Naive thymus-derived CD4-positive, alpha-beta T cell (primary cell): ENCODE measurements around the gene HYLS1. TPM values are rescaled to one million over a fixed set of nuclear protein-coding genes. Genes with fewer than 3 reads are reported as not detected.
"Not testable (repeated sequence)": the region's sequence is repeated elsewhere in the genome, so short reads cannot be mapped to it uniquely, and the experiment has no call there.

Experiments
- ATAC-seq: fragments of 150-1000 bp; cut with Tn5 transposase; 2 replicates; pipeline ENCODE4 v1.10.0; 2021; ENCODE audit warnings: mild to moderate bottlenecking, moderate library complexity
- CTCF ChIA-PET: fragments of 350-600 bp; sonication (Branson Sonifier 250); formaldehyde crosslinking; loops from one replicate; lab custom pipeline; 2021; ENCODE audit warnings: antibody characterized with exemption; lab: Charles Lee
- POLR2A ChIA-PET: fragments of 350-600 bp; sonication (Branson Sonifier 250); formaldehyde crosslinking; loops from one replicate; lab custom pipeline; 2021; ENCODE audit warnings: antibody characterized with exemption, inconsistent platforms; lab: Charles Lee
- DNase-seq, 9 donors: peaks; one replicate each; pipeline versions ENCODE4 v3.0.0 to v3.0.0-alpha.2; 2020 to 2022; ENCODE audit warnings: mixed read lengths in 1 of 9
- H3K27ac ChIP-seq: one replicate; pipeline ENCODE4 v1.7.0; 2013; ENCODE audit warnings: mild to moderate bottlenecking, low read depth, low read length, moderate library complexity
- H3K27me3 ChIP-seq, 2 donors: one replicate each; pipeline ENCODE4 v1.7.0; 2013; ENCODE audit warnings: low read length in 2 of 2, mild to moderate bottlenecking in 2 of 2, moderate library complexity in 2 of 2; ENCODE audit not compliant: control insufficient read depth in 2 of 2, insufficient read depth in 2 of 2
- H3K36me3 ChIP-seq, 3 experiments: 1 replicate in 2 of 3; 2 replicates in 1 of 3; pipeline ENCODE4 v1.7.0; 2013; ENCODE audit warnings: low read length in 3 of 3, mild to moderate bottlenecking in 3 of 3, moderate library complexity in 1 of 3; ENCODE audit not compliant: insufficient read depth in 3 of 3, control insufficient read depth in 2 of 3
- H3K4me1 ChIP-seq, 2 donors: one replicate each; pipeline ENCODE4 v1.7.0; 2013; ENCODE audit warnings: low read length in 2 of 2, mild to moderate bottlenecking in 2 of 2, moderate library complexity in 1 of 2; ENCODE audit not compliant: control insufficient read depth in 2 of 2, insufficient read depth in 2 of 2
- H3K4me3 ChIP-seq: 2 replicates; pipeline ENCODE4 v1.7.0; 2013; ENCODE audit warnings: mild to moderate bottlenecking, low read length
- H3K9me3 ChIP-seq, 3 experiments: 1 replicate in 2 of 3; 2 replicates in 1 of 3; pipeline ENCODE4 v1.7.0; 2013; ENCODE audit warnings: low read length in 3 of 3; ENCODE audit not compliant: control insufficient read depth in 2 of 3
- H3K27ac Mint-ChIP-seq, 9 donors: one replicate each; pipeline ENCODE4 v1.8.0; 2020 to 2022; ENCODE audit warnings: mixed read lengths in 9 of 9, mild to moderate bottlenecking in 8 of 9, moderate library complexity in 5 of 9, inconsistent platforms in 2 of 9
- H3K27me3 Mint-ChIP-seq, 5 donors: one replicate each; pipeline ENCODE4 v1.8.0; 2021 to 2022; ENCODE audit warnings: mixed read lengths in 5 of 5, mild to moderate bottlenecking in 1 of 5
- H3K36me3 Mint-ChIP-seq, 5 donors: one replicate each; pipeline ENCODE4 v1.8.0; 2020 to 2022; ENCODE audit warnings: mixed read lengths in 5 of 5, mild to moderate bottlenecking in 3 of 5, inconsistent platforms in 1 of 5
- H3K4me1 Mint-ChIP-seq, 7 donors: one replicate each; pipeline ENCODE4 v1.8.0; 2020 to 2022; ENCODE audit warnings: mixed read lengths in 7 of 7, mild to moderate bottlenecking in 3 of 7, inconsistent platforms in 1 of 7
- H3K4me3 Mint-ChIP-seq, 10 donors: one replicate each; pipeline ENCODE4 v1.8.0; 2020 to 2022; ENCODE audit warnings: mild to moderate bottlenecking in 10 of 10, mixed read lengths in 10 of 10, moderate library complexity in 6 of 10, inconsistent platforms in 2 of 10
- H3K9me3 Mint-ChIP-seq, 11 donors: one replicate each; pipeline ENCODE4 v1.8.0; 2020 to 2022; ENCODE audit warnings: mixed read lengths in 11 of 11, mild to moderate bottlenecking in 4 of 11, inconsistent platforms in 1 of 11, moderate library complexity in 1 of 11
- intact Hi-C, 2 donors: fragments of 100-400 bp; cut with micrococcal nuclease; formaldehyde crosslinking; loops; one replicate each; pipeline ENCODE4 v1.15.1; 2023
- polyA plus RNA-seq, 2 donors: library from polyadenylated mRNA; unstranded; fragments of 300-500 nt; fragmentation: Illumina TruSeq; gene quantifications; one replicate each; pipeline ENCODE4 v1.2.3, GENCODE V29; 2021
- total RNA-seq, 6 experiments: library from RNA in 5 of 6; stranded (reverse) in 5 of 6; gene quantifications; 1 replicate in 5 of 6; 2 replicates in 1 of 6; pipeline ENCODE4 v1.2.3 and lab custom pipeline; 2021 to 2026

Gene HYLS1
- total and polyA plus RNA-seq, 7 experiments from 2014 or later, result 2.7 to 13.1 (median 8.0) TPM

DNA sequence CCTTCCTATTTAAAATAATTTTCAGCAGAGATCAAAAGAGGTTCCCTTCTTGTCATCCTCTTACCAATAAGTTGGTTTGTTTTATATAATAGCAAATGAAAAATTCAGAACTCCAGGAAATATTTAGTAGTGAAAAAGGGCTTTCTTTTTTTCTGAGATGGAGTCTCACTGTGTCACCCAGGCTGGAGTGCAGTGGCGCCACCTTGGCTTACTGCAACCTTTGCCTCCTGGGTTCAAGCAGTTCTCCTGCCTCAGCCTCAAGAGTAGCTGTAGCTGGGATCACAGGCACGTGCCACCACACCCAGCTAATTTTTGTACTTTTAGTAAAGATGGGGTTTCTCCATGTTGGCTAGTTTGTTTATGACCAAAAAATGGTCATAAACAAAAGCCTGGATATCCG is 27.1 kb downstream of the HYLS1 start:
- H3K4me1 ChIP-seq, H3K9me3 ChIP-seq, intact Hi-C loops, H3K4me3 Mint-ChIP-seq, H3K27ac ChIP-seq, DNase-seq, H3K4me3 ChIP-seq, H3K27me3 ChIP-seq, H3K36me3 ChIP-seq, H3K27ac Mint-ChIP-seq, H3K36me3 Mint-ChIP-seq, H3K9me3 Mint-ChIP-seq, ATAC-seq, CTCF ChIA-PET, POLR2A ChIA-PET, H3K4me1 Mint-ChIP-seq: not testable (repeated sequence)
- H3K27me3 Mint-ChIP-seq, result peaks cover 35 to 56% (median 37%) of the 10 kb centered on the region in 5 donors

DNA sequence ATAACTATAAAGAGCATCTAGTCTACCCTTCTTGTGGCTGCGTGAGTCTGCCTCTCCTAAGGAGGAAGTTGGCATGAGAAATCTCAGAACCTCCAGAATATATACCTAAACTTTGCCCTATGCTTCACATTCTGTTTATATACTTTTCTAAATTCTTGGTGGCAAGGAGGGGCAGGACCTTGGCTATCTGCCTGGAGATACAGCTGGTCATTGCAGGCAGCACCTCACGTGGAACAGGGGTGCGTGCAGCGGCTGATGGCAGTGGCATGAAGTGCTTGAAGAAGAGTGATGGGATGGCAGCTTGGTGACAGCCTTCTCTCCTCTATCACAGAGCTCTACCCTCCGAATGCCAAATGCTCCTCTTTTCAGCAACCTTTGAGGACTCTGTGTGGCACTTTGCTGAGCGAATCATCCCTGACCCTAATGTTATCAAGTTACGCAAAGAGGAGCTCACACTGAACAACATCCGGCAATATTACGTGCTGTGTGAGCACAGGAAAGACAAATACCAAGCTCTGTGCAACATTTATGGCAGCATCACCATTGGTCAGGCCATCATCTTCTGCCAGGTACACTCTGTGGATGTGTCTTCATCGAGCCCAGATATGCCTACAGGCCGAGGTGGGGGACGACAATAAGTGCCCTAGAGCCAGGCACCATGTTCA is 29.3 kb downstream of the HYLS1 start:
- Mint-ChIP-seq H3K9me3 (no peaks in the 10 kb centered on the region), H3K27ac (no peak overlapping the region), H3K4me1 (no peaks in the 10 kb centered on the region), H3K4me3 (no peak overlapping the region), H3K27me3 (peaks cover 19 to 53% (median 24%) of the 10 kb centered on the region in 5 donors), H3K36me3 (no peaks in the 10 kb centered on the region)
- Histone ChIP-seq H3K4me3 (no peak overlapping the region), H3K27ac (no peak overlapping the region), H3K27me3 (no peaks in the 10 kb centered on the region), H3K36me3 (no peaks in the 10 kb centered on the region), H3K4me1 (no peaks in the 10 kb centered on the region), H3K9me3 (no peaks in the 10 kb centered on the region)
- no peak for ATAC-seq
- no peak for DNase-seq
- intact Hi-C loops, result no loop called here
- ChIA-PET POLR2A (interaction anchor here (0.5 kb wide), 1 partner anchor 13 kb away, joined by 5 read pairs; no protein-coding TSS in a partner anchor), CTCF (interaction anchor here (1.1 to 1.2 kb wide), 2 partner anchors 277 to 278 kb away, joined by 3 to 5 read pairs; no protein-coding TSS in a partner anchor)

DNA sequence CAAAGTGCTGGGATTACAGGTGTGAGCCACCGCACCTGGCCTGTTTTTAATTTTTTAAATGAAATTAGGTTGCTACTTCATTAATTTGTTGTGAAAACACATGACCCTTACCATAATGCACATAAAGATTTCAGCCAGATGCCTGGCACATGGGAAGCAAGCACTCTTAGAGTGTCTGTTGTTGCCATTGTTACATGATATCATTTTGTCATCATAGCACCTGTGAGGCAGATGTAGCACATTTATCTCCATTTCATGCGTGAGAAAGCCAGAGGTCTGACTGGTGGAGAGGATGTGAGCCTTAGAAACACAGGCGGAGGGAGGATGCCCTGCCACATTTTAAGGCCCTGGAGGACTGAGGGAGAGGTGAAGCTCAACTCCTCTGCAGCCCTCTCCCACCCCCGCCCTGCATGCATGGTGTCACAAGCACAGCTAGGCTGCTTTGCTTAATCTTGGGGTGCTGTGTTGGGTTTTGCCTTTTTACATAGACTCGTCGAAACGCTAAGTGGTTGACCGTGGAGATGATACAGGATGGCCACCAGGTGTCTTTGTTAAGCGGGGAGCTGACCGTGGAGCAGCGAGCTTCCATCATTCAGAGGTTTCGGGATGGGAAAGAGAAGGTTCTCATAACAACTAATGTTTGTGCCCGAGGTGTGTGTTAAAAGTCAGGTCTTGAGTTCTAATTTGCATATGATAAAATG is 30.8 kb downstream of the HYLS1 start:
- no peak overlapping the region for H3K4me3 Mint-ChIP-seq
- H3K4me3 ChIP-seq, result no peak overlapping the region
- peaks cover 0 to 2% (median 0%) of the 10 kb centered on the region in 7 donors for H3K4me1 Mint-ChIP-seq
- H3K36me3 ChIP-seq, result no peaks in the 10 kb centered on the region
- no peaks in the 10 kb centered on the region for H3K4me1 ChIP-seq
- intact Hi-C loops, result no loop called here
- no peaks in the 10 kb centered on the region for H3K9me3 ChIP-seq
- no peaks in the 10 kb centered on the region for H3K27me3 ChIP-seq
- DNase-seq (no peak), ATAC-seq (no peak)
- no peaks in the 10 kb centered on the region for H3K36me3 Mint-ChIP-seq
- CTCF ChIA-PET, result interaction anchor here (1.0 to 1.2 kb wide), 2 partner anchors 21 to 276 kb away, joined by 3 to 5 read pairs; no protein-coding TSS in a partner anchor
- H3K9me3 Mint-ChIP-seq, result no peaks in the 10 kb centered on the region
- POLR2A ChIA-PET, result no interaction called here
- peaks cover 17 to 54% (median 20%) of the 10 kb centered on the region in 5 donors for H3K27me3 Mint-ChIP-seq
- H3K27ac Mint-ChIP-seq, result no peak overlapping the region
- no peak overlapping the region for H3K27ac ChIP-seq

DNA sequence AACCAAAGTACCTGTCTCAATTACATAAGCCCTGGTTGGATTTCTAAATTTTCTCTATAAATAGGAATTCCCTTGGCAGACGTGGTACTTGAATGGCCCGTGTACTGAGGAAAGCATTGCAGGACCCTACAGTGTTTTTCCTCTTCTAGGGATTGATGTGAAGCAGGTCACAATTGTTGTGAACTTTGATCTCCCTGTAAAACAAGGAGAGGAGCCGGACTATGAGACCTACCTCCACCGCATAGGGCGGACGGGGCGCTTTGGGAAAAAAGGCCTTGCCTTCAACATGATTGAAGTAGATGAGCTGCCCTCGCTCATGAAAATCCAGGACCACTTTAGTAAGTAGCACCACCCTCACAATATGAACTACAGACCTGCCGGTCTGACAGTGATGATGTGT is 33.6 kb downstream of the HYLS1 start:
- DNase-seq (no peak), ATAC-seq (no peak)
- Mint-ChIP-seq H3K4me1 (peaks cover 0 to 4% (median 0%) of the 10 kb centered on the region in 7 donors), H3K4me3 (no peak overlapping the region), H3K9me3 (no peaks in the 10 kb centered on the region), H3K27me3 (peaks cover 12 to 42% (median 19%) of the 10 kb centered on the region in 5 donors), H3K36me3 (no peaks in the 10 kb centered on the region), H3K27ac (no peak overlapping the region)
- no peak overlapping the region for H3K27ac ChIP-seq
- CTCF ChIA-PET, result interaction anchor here (1.0 to 1.6 kb wide), 3 partner anchors 11 to 273 kb away, joined by 4 to 13 read pairs (median 4); partner anchors contain the start of gene PUS3
- intact Hi-C loops, result no loop called here
- POLR2A ChIA-PET, result interaction anchor here (0.7 kb wide), 1 partner anchor 417 kb away, joined by 3 read pairs; no protein-coding TSS in a partner anchor
- H3K4me3 ChIP-seq, result no peak overlapping the region
- no peaks in the 10 kb centered on the region for H3K4me1 ChIP-seq
- H3K27me3 ChIP-seq, result no peaks in the 10 kb centered on the region
- H3K36me3 ChIP-seq, result no peaks in the 10 kb centered on the region
- no peaks in the 10 kb centered on the region for H3K9me3 ChIP-seq

DNA sequence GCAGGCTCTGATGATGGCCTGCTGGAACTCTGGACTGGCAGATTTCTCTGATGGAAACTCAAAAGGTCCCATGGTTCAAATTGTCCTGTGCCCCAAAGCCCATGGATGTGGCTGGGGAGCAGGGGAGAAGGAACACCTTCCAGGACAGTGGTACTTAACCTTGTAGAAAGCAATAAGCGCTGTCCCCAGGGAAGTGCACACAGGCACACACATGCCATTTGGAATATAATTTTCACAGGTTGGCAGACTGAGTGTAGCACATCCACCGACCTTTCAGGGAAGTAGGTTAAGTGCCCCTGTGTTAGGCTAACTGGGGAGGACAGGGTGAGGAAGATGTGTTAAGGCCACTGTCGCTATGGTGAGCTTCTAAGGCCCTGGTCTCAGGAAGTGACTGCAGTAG is 34.7 kb downstream of the HYLS1 start:
- peaks cover 0 to 4% (median 0%) of the 10 kb centered on the region in 7 donors for H3K4me1 Mint-ChIP-seq
- H3K9me3 ChIP-seq, result no peaks in the 10 kb centered on the region

GRCh38 chr11:125923012-125923579 is 35.6 kb downstream of the HYLS1 start:
- H3K36me3 Mint-ChIP-seq, result no peaks in the 10 kb centered on the region
- peaks cover 0 to 4% (median 0%) of the 10 kb centered on the region in 7 donors for H3K4me1 Mint-ChIP-seq
- no peaks in the 10 kb centered on the region for H3K27me3 ChIP-seq
- ChIA-PET POLR2A (interaction anchor here (0.7 kb wide), 1 partner anchor 558 kb away, joined by 3 read pairs; no protein-coding TSS in a partner anchor), CTCF (interaction anchor here (0.6 to 3.6 kb wide), 5 partner anchors 17 to 543 kb away, joined by 3 to 30 read pairs (median 3); no protein-coding TSS in a partner anchor)
- H3K36me3 ChIP-seq, result no peaks in the 10 kb centered on the region
- peak; percentile 71 for ATAC-seq
- H3K4me3 Mint-ChIP-seq, result no peak overlapping the region
- H3K27me3 Mint-ChIP-seq, result peaks cover 14 to 35% (median 19%) of the 10 kb centered on the region in 5 donors
- H3K4me3 ChIP-seq, result no peak overlapping the region
- no peak overlapping the region for H3K27ac ChIP-seq
- no peaks in the 10 kb centered on the region for H3K4me1 ChIP-seq
- DNase-seq, result peak in 8 of 9 donors; percentile 39 to 65 (median 60)
- H3K9me3 ChIP-seq, result no peaks in the 10 kb centered on the region
- no peaks in the 10 kb centered on the region for H3K9me3 Mint-ChIP-seq
- intact Hi-C loops, result loop anchor here (1.0 to 2.0 kb wide), 2 partner anchors 271 to 346 kb away; partner anchors contain the start of genes FOXRED1 (in 1 of the 2) and SRPRA (in 1 of the 2)
- H3K27ac Mint-ChIP-seq, result no peak overlapping the region

More for the DNA sequence above, 34.7 kb downstream of the HYLS1 start:
- Mint-ChIP-seq H3K36me3 (no peaks in the 10 kb centered on the region), H3K27me3 (peaks cover 13 to 40% (median 19%) of the 10 kb centered on the region in 5 donors), H3K4me3 (no peak overlapping the region), H3K9me3 (no peaks in the 10 kb centered on the region), H3K27ac (no peak overlapping the region)
- H3K27ac ChIP-seq, result no peak overlapping the region
- POLR2A ChIA-PET, result no interaction called here
- DNase-seq, result no peak
- no peak overlapping the region for H3K4me3 ChIP-seq
- CTCF ChIA-PET, result interaction anchor here (0.6 to 1.7 kb wide), 6 partner anchors 12 to 559 kb away, joined by 4 to 13 read pairs (median 4); partner anchors contain the start of gene PUS3
- H3K27me3 ChIP-seq, result no peaks in the 10 kb centered on the region
- ATAC-seq, result no peak
- H3K36me3 ChIP-seq, result no peaks in the 10 kb centered on the region
- intact Hi-C loops, result loop anchor here in 1 of 2 donors (2.0 kb wide), 1 partner anchor 347 kb away; the partner anchor contains the start of genes FOXRED1 and SRPRA
- no peaks in the 10 kb centered on the region for H3K4me1 ChIP-seq
